D721Med (cell line): ENCODE results near the gene BASP1.
A peak's percentile ranks its signal among the peaks of the same experiment; 100 is the strongest.

Experiments used
- DNase-seq: peaks from one replicate; pipeline ENCODE4 v3.0.0; 2011; ENCODE audit warnings: low spot score; ENCODE audit not compliant: insufficient read length
- FAIRE-seq: peaks from 2 replicates; lab custom pipeline; 2011; peaks lifted over from hg19 to GRCh38; lab: Jason Lieb, UNC
- TF ChIP-seq, protein P1 (sequence below): IDR thresholded peaks from 2 replicates; pipeline ENCODE4 v1.5.1; 2012; ENCODE audit warnings: mild to moderate bottlenecking, control low read depth; ENCODE audit not compliant: insufficient read depth; ENCODE audit errors: missing control alignments

Gene BASP1

DNA sequence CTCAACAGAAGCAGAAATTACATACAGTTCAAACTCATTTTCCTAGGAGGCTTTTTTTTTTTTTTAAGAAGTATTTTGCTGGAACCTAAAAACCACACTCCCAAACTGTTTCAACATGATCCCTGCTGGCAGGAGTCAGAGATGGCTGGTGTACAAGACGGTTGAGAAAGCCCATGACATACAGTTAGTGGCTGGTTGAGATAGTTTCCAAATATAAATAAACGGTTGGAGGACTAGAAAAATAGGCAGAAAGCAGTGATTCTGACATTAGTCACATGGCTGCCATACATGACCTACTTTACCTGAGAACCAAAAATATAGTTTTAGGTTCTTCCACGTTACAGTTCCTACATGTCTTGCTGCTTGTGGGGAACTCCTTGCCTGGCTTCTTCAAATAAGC, 31.7 kb upstream of the BASP1 start:
- DNase-seq (no peak), FAIRE-seq (no peak)
- TF ChIP-seq, protein P1, sequence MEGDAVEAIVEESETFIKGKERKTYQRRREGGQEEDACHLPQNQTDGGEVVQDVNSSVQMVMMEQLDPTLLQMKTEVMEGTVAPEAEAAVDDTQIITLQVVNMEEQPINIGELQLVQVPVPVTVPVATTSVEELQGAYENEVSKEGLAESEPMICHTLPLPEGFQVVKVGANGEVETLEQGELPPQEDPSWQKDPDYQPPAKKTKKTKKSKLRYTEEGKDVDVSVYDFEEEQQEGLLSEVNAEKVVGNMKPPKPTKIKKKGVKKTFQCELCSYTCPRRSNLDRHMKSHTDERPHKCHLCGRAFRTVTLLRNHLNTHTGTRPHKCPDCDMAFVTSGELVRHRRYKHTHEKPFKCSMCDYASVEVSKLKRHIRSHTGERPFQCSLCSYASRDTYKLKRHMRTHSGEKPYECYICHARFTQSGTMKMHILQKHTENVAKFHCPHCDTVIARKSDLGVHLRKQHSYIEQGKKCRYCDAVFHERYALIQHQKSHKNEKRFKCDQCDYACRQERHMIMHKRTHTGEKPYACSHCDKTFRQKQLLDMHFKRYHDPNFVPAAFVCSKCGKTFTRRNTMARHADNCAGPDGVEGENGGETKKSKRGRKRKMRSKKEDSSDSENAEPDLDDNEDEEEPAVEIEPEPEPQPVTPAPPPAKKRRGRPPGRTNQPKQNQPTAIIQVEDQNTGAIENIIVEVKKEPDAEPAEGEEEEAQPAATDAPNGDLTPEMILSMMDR = no peak

GRCh38 chr5:17186256-17186655, 31.2 kb upstream of the BASP1 start:
- no peak for DNase-seq
- no peak for FAIRE-seq
- TF ChIP-seq, protein P1 = no peak

DNA sequence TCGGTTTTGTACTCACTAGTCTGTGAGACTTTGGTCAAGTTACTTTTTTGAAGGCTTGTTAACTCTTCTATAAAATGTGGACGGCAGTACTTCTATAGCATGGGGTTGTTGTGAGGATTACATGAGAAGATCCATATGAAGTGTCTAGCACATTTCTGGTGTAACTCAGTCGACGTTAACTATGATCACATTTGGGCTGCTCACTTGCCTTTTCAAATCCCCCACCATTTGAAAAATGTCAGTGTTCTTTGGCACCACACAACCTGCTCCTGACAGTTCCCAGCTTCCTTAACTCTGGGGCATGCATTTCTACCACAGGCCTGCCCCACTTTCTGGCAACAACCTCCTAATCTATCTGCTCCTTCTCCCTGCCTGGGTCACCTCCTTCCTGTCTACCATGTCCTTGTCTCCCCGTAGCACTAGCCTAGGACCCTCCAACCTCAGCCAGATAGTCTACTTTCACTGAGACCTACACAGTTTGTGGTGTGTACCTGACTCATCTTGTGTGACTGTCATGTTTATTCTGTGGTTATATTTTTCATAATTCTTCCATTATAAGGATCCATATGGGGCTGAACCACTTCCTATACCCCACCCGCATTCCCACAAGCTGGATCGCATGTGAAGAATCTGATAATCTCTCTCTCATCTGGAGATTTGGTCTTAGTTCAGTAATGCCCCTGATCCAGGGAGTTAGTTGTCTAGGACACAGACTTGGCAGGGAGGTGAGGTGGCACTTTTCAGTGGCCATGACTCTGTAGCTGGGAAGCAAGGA, 30.2 kb upstream of the BASP1 start:
- DNase-seq (peak; percentile 51), FAIRE-seq (no peak)
- TF ChIP-seq, protein P1 = no peak

DNA sequence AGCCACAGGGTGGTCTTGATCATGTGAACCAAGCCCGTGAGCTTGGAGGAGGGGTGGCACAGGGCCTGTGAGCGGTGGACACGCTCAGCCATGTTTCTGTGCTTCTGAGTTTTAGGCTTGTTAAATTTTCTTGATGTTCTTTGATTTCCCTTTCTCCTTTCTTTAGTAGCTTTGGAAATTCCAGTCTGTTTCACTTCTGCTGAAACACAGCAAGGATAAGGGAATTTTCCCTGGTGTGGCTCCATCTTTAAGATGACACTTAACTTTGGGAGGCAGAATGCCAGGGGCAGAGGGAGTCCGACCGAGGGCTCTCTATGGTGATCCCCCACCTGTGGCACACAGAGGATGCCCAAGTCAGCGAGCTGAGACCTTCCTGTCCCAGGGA, 29.7 kb upstream of the BASP1 start:
- no peak for DNase-seq
- TF ChIP-seq, protein P1 = no peak
- no peak for FAIRE-seq

- no peak for FAIRE-seq
Observed at GRCh38 chr5:17189381-17190036, 27.9 kb upstream of the BASP1 start.

DNA sequence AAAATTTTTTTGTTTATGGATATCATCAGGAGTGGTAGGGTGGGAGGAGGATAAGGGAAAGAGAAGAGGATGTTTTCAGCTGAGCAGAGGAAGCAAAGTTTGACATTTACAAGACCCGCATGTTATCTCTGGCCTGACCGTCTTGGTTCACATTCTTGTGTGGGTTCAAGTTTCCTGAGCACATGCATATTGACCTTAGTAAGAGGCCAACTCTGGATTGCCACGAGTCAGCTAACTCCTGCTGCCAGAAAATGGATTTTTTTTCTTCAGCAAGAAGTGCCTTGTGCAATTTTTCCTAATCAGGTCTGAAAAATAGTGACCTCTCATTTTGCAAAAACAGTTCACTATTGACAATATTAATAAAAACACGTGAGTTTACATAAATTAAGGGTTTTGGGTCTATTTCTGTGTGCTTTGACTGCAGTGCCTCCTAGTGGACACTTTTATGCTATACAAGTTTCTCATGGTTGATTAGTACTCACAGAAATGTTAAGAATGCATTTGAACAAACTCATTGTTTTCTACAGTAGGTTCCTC, 27.1 kb upstream of the BASP1 start:
- DNase-seq (no peak), FAIRE-seq (peak; percentile 63)
- TF ChIP-seq, protein P1 = peak; percentile 82

More at GRCh38 chr5:17189381-17190036, 27.9 kb upstream of the BASP1 start:
- DNase-seq = peak; percentile 24
- TF ChIP-seq, protein P1 = peak; percentile 83
